Brain microvascular endothelial cell (primary cell): Measurements from ENCODE around the gene DDX5.
"Not testable (repeated sequence)": the region's sequence is repeated elsewhere in the genome, so short reads cannot be mapped to it uniquely, and the experiment has no call there.

Experiments
- DNase-seq: peaks from one replicate; pipeline ENCODE4 v3.0.0-alpha.2; 2020
- H3K27ac ChIP-seq: fragments of 250-450 bp; sonication (Bioruptor Pico); 2 replicates; pipeline ENCODE4 v1.5.1; 2020; ENCODE audit warnings: mild to moderate bottlenecking, moderate library complexity
- H3K27me3 ChIP-seq: fragments of 250-450 bp; sonication (Bioruptor Pico); replicated peaks from 2 replicates; pipeline ENCODE4 v1.5.1; 2020; ENCODE audit warnings: mild to moderate bottlenecking
- H3K36me3 ChIP-seq: fragments of 250-450 bp; sonication (Bioruptor Pico); replicated peaks from 2 replicates; pipeline ENCODE4 v1.5.1; 2020; ENCODE audit warnings: mild to moderate bottlenecking
- H3K4me3 ChIP-seq: 2 replicates; pipeline ENCODE4 v1.5.1; 2011; ENCODE audit warnings: low read depth, mild to moderate bottlenecking, control low read depth, low read length, moderate library complexity
- in situ Hi-C: cut with HindIII; loops from 2 replicates; pipeline ENCODE4 v1.10.0; 2017; ENCODE audit warnings: low sequenced_read_pairs, low pct_ligation_motif_present
- TF ChIP-seq, protein P1 (sequence below): IDR thresholded peaks from 2 replicates; pipeline ENCODE4 v1.5.1; 2011; ENCODE audit warnings: low read depth, mild to moderate bottlenecking, moderate library complexity, low read length, control low read depth, inconsistent platforms; ENCODE audit errors: missing control alignments

DDX5 gene

DNA sequence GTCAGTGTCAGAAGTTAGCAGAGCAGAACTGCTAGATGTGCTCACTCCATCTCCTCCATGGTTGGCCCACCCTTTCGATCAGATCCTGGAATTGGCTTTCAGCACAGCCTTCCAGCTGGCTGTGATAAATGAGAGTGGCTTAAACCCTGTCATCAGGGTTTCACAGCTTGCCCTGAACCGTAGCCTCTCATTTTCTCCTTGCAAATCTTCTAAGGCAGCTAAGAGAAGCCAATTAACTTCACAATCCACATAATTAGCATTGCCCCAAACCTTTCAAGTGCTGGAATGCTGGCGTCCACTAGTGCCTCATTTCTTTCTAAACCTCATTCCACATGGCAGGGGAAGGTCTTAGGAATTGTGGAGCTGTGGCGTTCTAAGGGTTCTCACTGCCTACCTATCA, 35.5 kb downstream of the DDX5 start:
- TF ChIP-seq, protein P1, sequence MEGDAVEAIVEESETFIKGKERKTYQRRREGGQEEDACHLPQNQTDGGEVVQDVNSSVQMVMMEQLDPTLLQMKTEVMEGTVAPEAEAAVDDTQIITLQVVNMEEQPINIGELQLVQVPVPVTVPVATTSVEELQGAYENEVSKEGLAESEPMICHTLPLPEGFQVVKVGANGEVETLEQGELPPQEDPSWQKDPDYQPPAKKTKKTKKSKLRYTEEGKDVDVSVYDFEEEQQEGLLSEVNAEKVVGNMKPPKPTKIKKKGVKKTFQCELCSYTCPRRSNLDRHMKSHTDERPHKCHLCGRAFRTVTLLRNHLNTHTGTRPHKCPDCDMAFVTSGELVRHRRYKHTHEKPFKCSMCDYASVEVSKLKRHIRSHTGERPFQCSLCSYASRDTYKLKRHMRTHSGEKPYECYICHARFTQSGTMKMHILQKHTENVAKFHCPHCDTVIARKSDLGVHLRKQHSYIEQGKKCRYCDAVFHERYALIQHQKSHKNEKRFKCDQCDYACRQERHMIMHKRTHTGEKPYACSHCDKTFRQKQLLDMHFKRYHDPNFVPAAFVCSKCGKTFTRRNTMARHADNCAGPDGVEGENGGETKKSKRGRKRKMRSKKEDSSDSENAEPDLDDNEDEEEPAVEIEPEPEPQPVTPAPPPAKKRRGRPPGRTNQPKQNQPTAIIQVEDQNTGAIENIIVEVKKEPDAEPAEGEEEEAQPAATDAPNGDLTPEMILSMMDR = no peak
- no peaks in the 10 kb centered on the region for H3K27me3 ChIP-seq
- no peak overlapping the region for H3K4me3 ChIP-seq
- DNase-seq = no peak
- no peak overlapping the region for H3K27ac ChIP-seq
- in situ Hi-C loops = no loop called here
- H3K36me3 ChIP-seq = no peaks in the 10 kb centered on the region

DNA sequence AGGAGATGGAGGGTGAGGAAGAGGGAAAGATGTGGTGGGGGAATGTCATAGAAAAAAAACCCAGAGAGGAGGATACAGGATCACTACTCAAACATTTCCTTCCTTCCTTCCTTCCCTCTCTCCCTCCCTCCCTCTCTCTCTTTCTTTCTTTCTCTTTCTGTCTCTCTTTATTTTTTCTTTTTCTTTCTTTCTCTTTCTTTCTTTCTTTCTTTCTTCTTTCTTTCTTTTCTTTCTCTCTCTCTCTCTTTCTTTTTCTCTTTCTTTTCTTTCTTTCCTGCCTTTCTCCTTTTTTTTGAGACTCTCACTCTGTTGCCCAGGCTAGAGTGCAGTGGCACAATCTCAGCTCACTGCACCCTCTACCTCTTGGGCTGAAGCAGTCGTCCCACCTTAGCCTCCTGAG, 39.3 kb downstream of the DDX5 start:
- H3K27me3 ChIP-seq, DNase-seq, H3K36me3 ChIP-seq, H3K4me3 ChIP-seq, in situ Hi-C loops, H3K27ac ChIP-seq: not testable (repeated sequence)

DNA sequence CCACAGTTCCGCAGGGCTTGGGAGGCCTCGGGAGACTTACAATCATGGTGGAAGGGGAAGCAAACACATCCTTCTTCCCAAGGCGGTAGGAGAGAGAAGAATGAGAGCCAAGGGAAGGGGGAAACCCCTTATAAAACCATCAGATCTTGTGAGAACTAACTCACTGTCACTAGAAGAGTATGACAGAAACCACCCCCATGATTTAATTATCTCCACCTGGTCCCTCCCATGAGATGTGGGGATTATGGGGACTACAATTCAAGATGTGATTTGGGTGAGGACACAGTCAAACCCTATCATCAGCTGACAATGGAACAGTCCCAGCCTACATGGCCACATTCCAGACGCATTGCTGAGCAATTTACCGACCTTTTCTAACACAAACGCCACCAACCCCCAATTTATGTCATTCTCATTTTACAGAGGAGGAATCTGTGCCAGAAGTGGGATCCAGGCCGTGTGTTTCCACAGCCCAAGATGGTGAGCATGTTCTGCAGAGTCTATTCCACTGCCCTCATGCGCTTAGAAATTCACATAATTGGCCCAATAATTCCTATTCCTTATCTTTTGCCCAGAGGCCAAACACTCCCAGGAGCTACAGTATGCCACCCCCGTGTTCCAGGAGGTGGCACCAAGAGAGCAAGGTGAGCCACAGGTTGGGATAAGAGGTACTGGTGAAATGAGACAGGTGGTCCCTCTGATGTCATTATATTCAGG, 39.9 kb downstream of the DDX5 start:
- H3K4me3 ChIP-seq = no peak overlapping the region
- no peaks in the 10 kb centered on the region for H3K27me3 ChIP-seq
- TF ChIP-seq, protein P1 = no peak
- in situ Hi-C loops = no loop called here
- no peak for DNase-seq
- H3K36me3 ChIP-seq = no peaks in the 10 kb centered on the region
- H3K27ac ChIP-seq = no peak overlapping the region

DNA sequence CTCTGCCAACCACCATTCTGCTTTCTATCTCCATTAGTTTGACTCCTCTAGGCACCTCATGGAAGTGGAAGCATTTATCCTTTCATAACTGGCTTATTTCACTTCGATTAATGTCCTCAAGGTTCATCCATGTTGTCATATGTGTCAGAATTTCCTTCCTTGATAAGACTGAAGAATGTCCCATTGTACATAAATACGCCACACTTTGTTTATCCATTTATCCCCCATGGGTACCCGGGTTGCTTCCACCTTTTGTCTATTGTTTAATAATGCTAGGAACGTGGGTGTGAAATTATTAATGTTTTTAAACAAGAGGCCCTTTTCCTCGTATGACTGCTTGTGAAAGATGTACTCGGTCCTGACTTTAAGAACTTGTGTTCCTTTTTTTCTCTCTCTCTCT, 44.3 kb downstream of the DDX5 start:
- no peak overlapping the region for H3K4me3 ChIP-seq
- TF ChIP-seq, protein P1 = no peak
- H3K27ac ChIP-seq = no peak overlapping the region
- in situ Hi-C loops = no loop called here
- no peaks in the 10 kb centered on the region for H3K36me3 ChIP-seq
- H3K27me3 ChIP-seq = no peaks in the 10 kb centered on the region
- DNase-seq = no peak

DNA sequence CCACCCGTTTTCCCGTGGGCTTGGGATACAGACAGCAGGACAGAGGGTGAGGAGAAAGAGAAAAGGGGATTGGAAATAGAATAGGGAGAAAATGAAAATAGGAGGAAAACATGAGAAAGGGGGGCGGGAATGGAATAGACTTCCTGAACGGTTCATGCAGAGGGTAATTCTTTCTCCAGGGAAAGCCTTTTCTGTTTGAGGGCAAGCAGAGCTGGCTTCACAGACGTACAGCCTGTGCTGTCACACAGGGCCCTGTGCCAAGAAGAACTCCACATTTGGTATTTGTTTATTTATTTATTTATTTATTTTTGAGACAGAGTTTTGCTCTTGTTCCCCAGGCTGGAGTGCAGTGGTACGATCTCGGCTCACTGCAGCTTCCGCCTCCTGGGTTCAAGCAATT, 45.1 kb downstream of the DDX5 start:
- in situ Hi-C loops = no loop called here
- DNase-seq = peak; percentile 47
- Histone ChIP-seq H3K4me3 (no peak overlapping the region), H3K36me3 (no peaks in the 10 kb centered on the region), H3K27ac (no peak overlapping the region), H3K27me3 (no peaks in the 10 kb centered on the region)
- TF ChIP-seq, protein P1 = no peak

DNA sequence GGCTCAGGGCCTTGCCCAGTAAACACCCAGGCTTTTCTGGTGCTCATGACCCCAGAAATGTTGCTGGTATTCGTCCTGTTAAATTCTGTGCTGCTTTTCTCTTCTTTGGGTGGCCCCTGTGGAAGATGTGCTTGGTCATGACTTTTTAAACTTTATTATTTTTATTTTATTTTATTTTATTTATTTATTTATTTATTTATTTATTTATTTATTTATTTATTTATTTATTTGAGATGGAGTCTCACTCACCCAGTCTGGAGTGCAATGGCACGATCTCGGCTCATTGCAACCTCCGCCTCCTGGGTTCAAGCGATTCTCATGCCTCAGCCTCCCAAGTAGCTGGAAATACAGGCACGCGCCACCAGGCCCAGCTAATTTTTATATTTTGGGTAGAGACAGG, 46.3 kb downstream of the DDX5 start:
- H3K36me3 ChIP-seq, H3K4me3 ChIP-seq, DNase-seq, H3K27me3 ChIP-seq, in situ Hi-C loops: not testable (repeated sequence)
- H3K27ac ChIP-seq = peak overlapping the region; percentile 12

DNA sequence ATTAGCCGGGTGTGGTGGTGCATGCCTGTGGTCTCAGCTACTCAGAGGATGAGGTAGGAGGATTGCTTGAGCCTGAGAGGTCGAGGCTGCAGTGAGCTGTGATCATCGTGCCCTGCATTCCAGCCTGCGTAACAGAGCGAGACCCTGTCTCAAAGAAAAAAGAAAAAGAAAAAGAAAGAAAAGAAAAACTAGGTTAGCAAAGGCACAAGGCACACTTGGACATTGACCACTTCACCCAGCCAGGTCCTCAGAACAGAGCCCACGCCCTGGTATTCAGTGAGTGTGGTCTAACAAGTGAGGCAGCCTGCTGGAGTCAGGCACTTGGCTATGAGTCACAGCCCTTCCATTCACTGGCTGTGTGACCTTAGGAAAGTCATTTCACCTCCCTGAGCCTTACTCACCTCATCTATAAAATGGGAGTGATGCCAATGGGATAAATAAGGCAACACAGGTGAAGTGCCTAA, 46.8 kb downstream of the DDX5 start:
- peak; percentile 80 for DNase-seq
- no peak overlapping the region for H3K4me3 ChIP-seq
- H3K36me3 ChIP-seq = no peaks in the 10 kb centered on the region
- no peaks in the 10 kb centered on the region for H3K27me3 ChIP-seq
- peak overlapping the region; percentile 12 for H3K27ac ChIP-seq
- in situ Hi-C loops = no loop called here
- TF ChIP-seq, protein P1 = no peak
